RWPE2 (cell line): ENCODE data around the gene RPSA.

Experiments
- ATAC-seq: fragments of 200-7000 bp; cut with Tn5 transposase; 3 replicates; pipeline ENCODE4 v1.9.1; 2021; ENCODE audit warnings: low read depth
- DNase-seq: peaks from one replicate; pipeline ENCODE4 v3.0.0-alpha.2; 2020; ENCODE audit warnings: low spot score
- H3K27ac ChIP-seq: fragments of 450-650 bp; 2 replicates; pipeline ENCODE4 v1.5.1; 2017; ENCODE audit warnings: mild to moderate bottlenecking; ENCODE audit not compliant: poor library complexity, severe bottlenecking
- H3K27me3 ChIP-seq: fragments of 250-450 bp; sonication (Bioruptor Pico); 2 replicates; pipeline ENCODE4 v1.5.1; 2021; ENCODE audit warnings: mild to moderate bottlenecking, moderate library complexity; ENCODE audit not compliant: insufficient read depth, poor library complexity, severe bottlenecking
- H3K36me3 ChIP-seq: fragments of 250-450 bp; sonication (Bioruptor Pico); 2 replicates; pipeline ENCODE4 v1.5.1; 2020; ENCODE audit warnings: low read depth, mild to moderate bottlenecking, moderate library complexity
- H3K4me1 ChIP-seq: fragments of 250-450 bp; sonication (Bioruptor Pico); 2 replicates; pipeline ENCODE4 v1.5.1; 2021; ENCODE audit warnings: mild to moderate bottlenecking, moderate library complexity; ENCODE audit not compliant: insufficient read depth, poor library complexity, severe bottlenecking
- H3K4me3 ChIP-seq: fragments of 250-450 bp; sonication (Bioruptor Pico); 2 replicates; pipeline ENCODE4 v1.5.1; 2021; ENCODE audit warnings: mild to moderate bottlenecking, moderate library complexity; ENCODE audit not compliant: severe bottlenecking
- H3K9me3 ChIP-seq: fragments of 250-450 bp; sonication (Bioruptor Pico); 2 replicates; pipeline ENCODE4 v1.5.1; 2021; ENCODE audit warnings: mild to moderate bottlenecking, moderate library complexity; ENCODE audit not compliant: severe bottlenecking
- TF ChIP-seq, protein P1 (sequence below): fragments of 450-650 bp; IDR thresholded peaks from one replicate; pipeline ENCODE4 v1.5.1; 2017; ENCODE audit warnings: mild to moderate bottlenecking, moderate library complexity; ENCODE audit not compliant: poor library complexity, severe bottlenecking

Gene RPSA

GRCh38 chr3:39446444-39446843, 39.9 kb downstream of the RPSA start:
- Histone ChIP-seq H3K4me1 (no peaks in the 10 kb centered on the region), H3K27ac (no peak overlapping the region), H3K27me3 (no peaks in the 10 kb centered on the region), H3K9me3 (no peaks in the 10 kb centered on the region), H3K4me3 (no peak overlapping the region), H3K36me3 (no peaks in the 10 kb centered on the region)
- no peak for DNase-seq
- ATAC-seq = no peak
- TF ChIP-seq, protein P1, sequence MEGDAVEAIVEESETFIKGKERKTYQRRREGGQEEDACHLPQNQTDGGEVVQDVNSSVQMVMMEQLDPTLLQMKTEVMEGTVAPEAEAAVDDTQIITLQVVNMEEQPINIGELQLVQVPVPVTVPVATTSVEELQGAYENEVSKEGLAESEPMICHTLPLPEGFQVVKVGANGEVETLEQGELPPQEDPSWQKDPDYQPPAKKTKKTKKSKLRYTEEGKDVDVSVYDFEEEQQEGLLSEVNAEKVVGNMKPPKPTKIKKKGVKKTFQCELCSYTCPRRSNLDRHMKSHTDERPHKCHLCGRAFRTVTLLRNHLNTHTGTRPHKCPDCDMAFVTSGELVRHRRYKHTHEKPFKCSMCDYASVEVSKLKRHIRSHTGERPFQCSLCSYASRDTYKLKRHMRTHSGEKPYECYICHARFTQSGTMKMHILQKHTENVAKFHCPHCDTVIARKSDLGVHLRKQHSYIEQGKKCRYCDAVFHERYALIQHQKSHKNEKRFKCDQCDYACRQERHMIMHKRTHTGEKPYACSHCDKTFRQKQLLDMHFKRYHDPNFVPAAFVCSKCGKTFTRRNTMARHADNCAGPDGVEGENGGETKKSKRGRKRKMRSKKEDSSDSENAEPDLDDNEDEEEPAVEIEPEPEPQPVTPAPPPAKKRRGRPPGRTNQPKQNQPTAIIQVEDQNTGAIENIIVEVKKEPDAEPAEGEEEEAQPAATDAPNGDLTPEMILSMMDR = no peak

DNA sequence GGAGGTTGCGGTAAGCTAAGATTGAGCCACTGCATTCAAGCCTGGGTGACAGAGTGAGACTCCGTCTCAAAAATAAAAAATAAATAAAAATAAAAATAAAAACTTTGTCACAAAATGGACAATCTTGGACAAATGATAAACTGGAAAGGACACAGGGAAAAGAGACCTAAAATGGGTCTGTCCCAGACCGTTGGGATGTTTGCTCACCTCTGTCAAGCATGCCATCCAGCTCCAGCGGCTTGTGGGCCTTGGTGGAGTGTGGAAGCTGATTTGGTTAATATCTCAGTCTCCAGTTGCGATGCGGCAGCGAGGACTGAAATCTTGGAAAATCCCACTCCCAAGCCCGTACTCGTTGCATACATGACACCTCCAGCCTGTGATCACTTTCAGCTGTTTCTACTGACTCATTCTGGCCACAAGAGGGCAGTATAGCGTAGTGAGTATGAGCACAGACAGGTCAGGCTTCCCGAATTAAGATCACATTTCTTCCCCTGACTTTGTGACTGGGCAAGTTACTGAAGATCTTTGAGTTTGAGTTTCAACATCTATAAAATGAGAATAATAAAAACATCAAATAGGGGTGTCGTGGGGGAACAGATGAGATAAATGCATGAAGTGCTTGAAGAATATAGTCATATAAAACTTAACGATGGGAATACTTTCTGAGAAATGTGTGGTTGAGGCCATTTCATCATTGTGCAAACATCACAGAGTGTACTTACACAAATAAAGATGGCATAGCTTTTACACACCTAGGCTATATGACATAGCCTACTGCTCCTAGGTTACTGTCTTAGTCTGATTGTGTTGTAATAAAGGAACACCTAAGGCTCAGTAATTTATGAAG, 41.3 kb downstream of the RPSA start:
- H3K4me3 ChIP-seq = no peak overlapping the region
- ATAC-seq (peak; percentile 97), DNase-seq (peak; percentile 68)
- H3K27me3 ChIP-seq = no peaks in the 10 kb centered on the region
- H3K4me1 ChIP-seq = no peaks in the 10 kb centered on the region
- no peaks in the 10 kb centered on the region for H3K9me3 ChIP-seq
- TF ChIP-seq, protein P1 = peak; percentile 92
- no peaks in the 10 kb centered on the region for H3K36me3 ChIP-seq
- no peak overlapping the region for H3K27ac ChIP-seq

DNA sequence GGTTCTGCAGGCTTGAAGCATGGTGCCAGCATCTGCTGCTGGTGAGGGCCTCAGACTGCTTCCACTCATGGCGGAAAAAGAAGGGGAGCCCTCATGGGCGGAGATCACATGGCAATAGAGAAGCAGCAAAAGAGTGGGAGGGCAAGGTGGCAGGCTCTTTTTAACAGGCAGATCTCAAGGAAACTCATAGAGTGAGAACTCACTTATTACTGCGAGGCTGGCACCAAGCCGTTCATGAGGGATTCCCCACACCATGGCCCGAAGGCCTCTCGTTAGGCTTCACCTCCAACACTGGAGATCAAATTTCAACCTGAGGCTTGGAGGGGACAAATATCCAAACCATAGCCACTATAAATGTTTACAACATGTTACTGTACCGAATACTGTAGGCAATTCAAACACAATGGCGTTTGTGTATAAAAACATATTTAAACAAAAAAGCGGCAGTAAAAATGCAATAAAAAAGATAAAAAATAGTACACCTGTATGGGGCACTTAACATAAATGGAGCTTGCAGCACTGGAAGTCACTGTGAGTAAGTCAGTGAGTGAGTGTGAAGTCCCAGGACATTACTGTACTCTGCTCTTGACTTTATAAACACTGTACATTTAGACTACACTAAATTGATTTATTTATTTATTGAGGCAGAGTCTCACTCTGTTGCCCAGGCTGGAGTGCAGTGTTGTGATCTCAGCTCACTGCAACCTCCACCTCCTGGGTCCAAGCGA, 42.1 kb downstream of the RPSA start:
- DNase-seq (no peak), ATAC-seq (no peak)
- TF ChIP-seq, protein P1 = no peak
- Histone ChIP-seq H3K27ac (no peak overlapping the region), H3K9me3 (no peaks in the 10 kb centered on the region), H3K4me1 (no peaks in the 10 kb centered on the region), H3K36me3 (no peaks in the 10 kb centered on the region), H3K4me3 (no peak overlapping the region), H3K27me3 (no peaks in the 10 kb centered on the region)

GRCh38 chr3:39449796-39450195, 43.3 kb downstream of the RPSA start:
- no peaks in the 10 kb centered on the region for H3K27me3 ChIP-seq
- no peaks in the 10 kb centered on the region for H3K36me3 ChIP-seq
- H3K9me3 ChIP-seq = no peaks in the 10 kb centered on the region
- ATAC-seq = no peak
- DNase-seq = no peak
- H3K4me3 ChIP-seq = no peak overlapping the region
- no peaks in the 10 kb centered on the region for H3K4me1 ChIP-seq
- TF ChIP-seq, protein P1 = no peak
- H3K27ac ChIP-seq = no peak overlapping the region
